HG03139 (cell line): ENCODE data around the gene WFIKKN1.
A peak's percentile ranks its signal among the peaks of the same experiment; 100 is the strongest.

ENCODE experiments used
- ATAC-seq: cut with Tn5 transposase; IDR thresholded peaks from one replicate; pipeline ENCODE4 v1.9.1; 2021; ENCODE audit not compliant: unreplicated experiment

Gene WFIKKN1, protein sequence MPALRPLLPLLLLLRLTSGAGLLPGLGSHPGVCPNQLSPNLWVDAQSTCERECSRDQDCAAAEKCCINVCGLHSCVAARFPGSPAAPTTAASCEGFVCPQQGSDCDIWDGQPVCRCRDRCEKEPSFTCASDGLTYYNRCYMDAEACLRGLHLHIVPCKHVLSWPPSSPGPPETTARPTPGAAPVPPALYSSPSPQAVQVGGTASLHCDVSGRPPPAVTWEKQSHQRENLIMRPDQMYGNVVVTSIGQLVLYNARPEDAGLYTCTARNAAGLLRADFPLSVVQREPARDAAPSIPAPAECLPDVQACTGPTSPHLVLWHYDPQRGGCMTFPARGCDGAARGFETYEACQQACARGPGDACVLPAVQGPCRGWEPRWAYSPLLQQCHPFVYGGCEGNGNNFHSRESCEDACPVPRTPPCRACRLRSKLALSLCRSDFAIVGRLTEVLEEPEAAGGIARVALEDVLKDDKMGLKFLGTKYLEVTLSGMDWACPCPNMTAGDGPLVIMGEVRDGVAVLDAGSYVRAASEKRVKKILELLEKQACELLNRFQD

DNA sequence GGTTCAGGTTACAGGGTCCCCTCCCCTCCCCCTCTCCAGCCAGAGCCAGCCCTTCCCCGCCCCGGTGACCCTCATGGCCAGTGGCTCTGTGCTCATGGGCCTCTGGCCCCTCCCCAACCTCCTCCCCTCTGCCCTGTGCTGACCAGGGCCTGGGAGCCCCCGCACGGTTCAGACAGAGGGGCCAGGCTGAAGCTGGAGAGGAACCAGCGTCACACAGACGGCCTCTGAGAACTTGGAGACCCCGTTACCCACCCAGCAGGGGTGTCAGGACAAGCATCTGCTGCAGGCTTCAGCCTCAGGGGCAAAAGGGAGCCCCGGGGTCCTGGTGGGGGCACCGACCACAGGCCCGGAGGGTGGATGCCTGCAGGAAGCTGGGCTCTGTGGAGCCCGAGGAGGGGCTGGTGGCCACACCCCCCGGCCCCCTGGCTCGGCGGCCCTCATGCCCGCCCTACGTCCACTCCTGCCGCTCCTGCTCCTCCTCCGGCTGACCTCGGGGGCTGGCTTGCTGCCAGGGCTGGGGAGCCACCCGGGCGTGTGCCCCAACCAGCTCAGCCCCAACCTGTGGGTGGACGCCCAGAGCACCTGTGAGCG, at the start of gene WFIKKN1:
Gene WFIKKN1 (plus strand): TSS at position 171 of the 591 bp plus-strand sequence. CDS start 269 bp downstream, at position 440.
- no peak for ATAC-seq

DNA sequence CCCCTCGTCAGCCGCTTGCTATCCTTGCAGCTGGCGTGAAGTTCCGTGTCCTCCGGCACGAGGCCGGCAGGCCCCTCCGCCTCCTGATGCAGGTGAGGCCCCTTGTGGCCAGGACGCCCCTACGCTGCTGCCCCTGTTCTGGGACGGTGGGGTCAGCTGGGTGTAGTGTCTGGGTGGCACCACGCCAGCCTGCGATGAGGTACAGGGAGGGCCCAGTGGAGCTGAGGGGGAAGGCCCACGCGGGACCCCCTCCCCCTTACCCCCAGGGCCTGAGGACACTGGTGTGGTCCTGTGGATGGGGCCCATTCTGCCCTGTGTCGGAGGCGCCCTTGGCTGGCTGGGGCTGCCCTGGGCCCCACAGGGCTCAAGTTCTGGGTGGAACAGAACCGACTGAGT, 48.6 kb upstream of the WFIKKN1 start:
- no peak for ATAC-seq

DNA sequence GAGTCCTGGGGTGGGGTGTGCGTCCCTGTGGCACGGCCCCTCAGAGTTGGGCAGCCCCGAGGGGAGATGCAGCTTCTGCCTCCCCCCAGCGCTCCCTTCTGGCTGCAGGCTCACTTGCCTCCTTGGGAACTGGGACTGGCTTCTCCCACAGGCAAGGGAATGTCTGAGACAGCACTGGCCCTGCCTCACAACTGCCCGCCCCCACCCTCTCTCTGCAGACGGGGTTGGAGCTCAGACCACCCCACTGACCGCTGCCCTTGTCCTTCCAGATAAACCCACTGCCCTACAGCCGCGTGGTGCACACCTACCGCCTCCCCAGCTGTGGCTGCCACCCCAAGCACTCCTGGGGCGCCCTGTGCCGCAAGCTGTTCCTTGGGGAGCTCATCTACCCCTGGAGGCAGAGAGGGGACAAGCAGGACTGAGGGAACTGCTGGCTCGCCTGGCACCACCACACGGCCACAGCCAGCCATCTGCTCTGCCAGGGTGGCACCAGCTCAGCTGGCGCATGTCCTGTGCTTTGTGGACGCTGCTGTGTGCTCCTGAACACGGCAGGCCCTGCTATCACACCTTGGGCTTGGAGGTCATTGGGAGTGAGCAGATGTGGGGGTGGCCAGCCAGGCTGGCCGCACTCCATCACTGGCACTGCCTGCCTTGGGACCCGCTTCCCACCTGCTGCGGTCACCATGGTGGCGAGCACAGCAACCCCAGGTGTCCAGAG, 48.0 kb upstream of the WFIKKN1 start:
- ATAC-seq: no peak

DNA sequence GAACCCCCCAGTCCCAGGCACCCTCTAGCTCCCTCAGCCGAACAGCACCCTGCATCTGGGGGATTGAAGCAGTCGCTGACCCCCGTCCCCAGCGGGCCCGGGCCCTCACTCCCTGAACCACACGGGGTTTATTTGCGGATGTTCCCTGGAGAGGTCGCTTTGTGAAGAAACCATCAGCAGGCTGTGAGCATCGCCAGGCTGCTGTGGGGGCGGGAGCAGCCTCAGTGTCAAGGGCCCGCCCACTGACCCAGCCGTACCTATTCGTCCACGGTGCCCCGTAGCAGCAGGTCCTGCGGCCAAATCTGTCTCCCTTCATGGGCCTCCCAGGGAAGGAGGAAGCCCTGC, 47.3 kb upstream of the WFIKKN1 start:
- no peak for ATAC-seq

DNA sequence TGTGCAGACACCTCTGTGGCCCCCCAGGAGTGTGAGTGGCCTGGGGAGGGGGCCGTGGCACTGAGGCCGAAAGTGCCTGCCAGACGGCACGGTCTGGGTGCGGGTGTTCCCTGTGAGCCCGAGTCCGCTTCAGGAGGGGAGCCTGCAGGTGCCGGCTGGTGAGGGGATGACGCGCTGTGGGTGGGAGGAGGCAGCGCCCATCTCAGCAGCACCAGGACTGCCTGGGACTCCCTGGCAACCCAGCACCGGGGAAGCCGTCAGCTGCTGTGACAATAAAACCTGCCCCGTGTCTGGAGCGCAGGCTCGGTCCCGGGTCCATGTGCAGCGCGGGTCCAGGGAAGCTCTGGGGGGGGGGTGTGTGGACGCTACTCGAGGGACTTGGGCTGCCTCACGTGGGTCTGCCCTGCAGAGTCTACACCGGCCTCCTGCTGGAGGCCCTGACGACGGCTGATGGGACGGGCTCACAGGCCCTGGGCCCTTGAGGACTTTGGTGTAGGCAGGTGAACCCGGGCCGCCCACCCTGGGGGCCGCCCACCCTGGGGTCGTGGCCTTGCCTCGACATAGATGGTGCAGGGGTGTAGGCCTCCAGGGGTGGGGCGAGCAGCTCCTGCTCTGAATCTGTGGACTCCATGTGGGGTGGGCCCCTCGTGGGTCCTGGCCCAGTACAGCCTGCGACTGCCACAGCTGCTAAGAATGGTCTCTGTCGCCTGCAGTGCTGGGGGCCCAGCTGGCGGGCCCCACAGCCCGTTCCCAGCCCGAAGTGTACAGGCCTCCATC, 46.8 kb upstream of the WFIKKN1 start:
- no peak for ATAC-seq

DNA sequence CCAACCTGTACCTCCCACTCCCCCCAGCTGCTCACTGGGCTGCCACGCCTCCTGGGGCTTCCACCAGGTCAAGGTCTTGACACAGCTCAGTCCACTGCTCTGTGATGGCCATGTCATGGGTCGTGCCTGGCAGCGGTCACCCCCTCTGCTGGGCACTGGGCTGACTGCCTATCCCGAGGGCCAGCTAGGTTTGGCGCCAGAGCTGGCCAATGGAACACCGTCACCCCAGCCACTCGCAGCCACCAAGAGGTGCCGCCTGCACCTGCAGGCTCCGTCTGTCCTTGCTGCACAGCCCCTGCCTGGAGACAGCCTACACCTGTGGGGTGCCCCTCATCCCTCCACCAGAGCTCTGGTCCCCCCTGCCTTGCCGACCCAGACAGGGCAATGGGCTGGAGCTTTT, 45.4 kb upstream of the WFIKKN1 start:
- no peak for ATAC-seq

DNA sequence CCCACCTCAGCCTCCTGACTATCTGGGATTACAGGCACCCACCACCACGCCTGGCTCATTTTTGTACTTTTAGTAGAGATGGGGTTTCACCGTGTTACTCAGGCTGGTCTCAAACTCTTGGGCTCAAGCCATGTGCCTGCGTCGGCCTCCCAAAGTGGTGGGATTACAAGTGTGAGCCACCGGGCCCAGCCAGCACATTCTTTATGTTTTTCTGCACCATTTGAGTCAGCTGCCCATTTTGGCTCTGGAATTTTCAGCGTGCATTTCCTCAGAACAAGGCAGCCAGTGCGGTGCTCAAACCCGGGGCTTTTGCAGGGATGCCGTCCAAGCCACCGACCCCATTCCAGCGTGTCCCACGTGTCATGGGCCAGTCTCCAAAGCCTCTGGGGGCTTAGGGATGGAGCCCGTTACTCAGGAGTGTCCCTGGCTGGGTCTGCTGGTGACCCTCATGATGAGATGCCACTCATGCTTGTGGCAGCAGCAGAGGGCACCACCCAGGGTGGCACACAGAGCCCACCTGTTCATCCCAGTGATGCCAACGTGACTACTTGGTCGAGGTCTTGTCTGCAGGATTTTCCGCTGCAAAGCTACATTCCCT, 44.6 kb upstream of the WFIKKN1 start:
- ATAC-seq: no peak

DNA sequence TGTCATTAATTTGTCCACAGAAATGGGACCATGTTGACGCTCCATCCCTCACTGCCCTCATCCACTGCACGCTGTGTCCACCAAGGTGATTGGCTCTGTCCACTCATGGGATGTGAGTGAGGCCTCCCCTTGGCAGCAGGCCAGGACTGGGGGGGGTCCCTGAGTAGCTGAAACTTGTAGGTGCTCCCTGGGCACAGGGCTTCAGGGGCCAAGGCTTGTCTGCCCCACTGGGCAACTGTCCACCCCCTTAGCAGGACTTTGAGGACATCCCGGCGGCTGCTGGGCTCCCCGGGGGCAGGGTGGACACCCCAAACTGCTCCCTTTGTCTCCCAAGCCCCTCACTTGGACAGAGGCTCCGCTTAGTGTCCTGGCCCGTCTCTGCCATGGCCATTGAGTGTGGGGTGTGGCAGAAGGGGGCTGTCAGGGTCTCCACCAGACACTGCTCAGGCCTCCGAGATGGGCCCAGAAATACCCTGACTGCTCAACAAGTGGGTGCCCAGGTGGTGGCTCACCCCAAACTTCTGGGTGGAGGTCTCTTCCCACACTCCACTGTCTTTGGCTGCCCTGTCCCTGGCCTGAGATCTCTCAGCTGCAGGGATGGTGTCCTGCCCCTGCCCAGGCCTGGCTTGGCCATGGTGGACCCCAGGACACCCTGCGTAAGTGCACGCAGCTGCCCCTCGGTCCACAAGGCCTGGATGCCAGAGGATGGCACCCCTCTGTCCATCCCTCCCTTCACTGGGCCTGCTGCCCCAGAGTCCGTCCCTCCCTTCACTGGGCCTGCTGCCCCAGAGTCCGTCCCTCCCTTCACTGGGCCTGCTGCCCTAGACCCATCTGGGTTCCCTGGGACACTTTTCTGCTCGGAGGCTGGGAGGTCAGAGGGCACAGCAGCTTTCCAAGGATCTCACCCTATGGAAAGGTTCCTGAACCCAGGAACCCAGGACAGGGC, 43.9 kb upstream of the WFIKKN1 start:
- no peak for ATAC-seq

DNA sequence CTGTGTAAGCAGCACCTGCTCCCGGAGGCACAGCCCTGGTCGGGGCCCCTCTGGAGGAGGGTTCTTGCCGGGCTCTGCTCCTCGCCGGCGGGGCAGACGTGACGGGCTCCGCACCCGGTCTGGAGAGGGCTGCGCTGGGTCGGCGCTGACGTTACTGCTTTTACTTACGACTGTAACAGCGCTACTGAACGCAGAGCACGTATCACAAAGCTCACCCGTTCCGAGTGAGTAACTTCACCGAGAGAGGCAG, 42.2 kb upstream of the WFIKKN1 start:
- peak; percentile 1 for ATAC-seq

DNA sequence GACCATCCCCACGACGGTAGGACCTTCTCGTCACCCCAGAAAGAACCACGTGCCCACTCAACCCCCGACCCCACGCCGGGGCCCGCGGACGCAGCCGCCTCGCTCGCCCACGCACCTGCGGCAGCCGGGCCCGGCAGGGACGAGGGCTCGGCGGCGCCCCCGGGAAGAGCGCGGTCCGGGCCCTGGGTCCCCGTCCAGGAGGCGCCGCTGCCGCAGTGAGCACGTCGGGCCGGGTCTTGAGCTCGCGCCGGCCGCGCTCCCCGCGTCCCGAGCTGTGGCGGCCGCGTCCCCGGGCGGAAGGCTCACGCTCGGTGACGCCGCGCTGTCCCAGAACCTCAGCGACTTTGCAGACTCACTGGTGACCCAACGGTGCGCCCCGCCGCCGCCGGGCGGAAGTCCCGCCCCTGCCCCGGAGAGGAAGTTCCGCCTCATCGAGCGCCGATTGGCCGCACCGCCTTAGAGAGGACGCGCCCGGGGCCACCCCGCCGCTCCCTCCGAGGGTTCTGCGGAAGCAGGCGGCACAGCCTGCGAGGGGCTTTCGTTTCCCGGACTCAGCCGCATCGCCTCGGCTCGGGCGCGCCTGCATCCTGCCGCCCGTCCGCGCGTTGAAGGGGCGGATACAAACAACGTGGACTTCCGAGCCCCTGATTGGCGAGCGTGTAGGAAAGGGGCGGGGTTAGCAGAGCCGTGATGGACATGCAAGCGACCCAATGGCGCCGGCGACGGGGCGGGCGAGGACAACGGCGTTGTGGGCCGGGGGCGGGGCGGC, 41.7 kb upstream of the WFIKKN1 start:
- peak; percentile 60 for ATAC-seq

DNA sequence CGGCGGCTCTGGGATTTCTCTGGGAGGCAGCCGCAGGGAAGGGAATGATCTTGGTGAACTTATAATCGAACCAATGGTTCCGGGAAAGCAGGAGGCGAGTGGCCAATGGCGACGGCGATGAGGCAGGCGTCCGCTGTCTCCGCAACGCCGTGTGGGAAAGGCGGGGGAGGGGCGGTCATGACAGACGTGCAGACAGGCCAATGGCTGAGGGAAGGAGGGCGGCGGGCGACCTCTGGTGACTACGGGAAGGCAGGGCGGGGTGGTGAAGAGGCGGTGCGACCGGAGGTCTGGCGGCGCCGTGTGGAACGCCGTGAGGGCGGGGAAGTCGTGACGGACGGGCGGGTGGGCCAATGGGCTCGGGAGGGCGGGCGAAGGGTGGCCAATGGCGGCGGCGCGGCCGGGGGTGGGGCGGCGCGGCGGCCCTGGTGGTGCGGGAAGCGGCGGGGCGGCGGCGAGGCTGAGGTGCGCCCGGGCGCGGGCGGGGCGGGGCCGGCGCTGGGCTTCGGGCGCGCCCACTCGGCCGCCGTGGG, 41.1 kb upstream of the WFIKKN1 start, which contains the start of gene RAB40C:
Gene RAB40C (plus strand): TSS at position 409 of the 530 bp plus-strand sequence. CDS start 226 bp downstream, outside the sequence.
- ATAC-seq: peak; percentile 64

DNA sequence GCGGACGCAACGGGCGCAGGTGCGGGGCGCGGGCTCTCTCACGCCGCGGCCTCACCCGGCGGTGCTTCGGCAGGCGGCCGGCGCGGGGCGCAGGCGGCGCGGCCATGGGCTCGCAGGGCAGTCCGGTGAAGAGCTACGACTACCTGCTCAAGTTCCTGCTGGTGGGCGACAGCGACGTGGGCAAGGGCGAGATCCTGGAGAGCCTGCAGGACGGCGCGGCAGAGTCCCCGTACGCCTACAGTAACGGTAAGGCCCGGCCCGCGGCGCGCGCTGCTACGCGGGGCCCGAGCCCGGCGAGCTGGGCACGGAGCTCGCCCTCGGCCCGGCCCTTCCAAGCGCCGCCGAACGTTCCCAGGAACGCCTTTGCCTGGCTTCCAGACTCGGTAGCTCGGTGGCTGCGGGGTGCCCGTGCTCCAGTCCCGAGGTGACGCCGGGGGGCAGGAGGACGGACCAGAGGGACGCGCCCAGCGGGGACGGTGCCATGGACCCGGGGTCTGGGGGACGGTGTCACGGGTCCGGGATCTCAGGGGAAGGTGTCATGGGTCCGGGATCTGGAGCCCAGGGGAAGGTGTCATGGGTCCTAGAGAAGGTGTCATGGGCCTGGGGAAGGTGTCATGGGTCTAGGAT, 40.5 kb upstream of the WFIKKN1 start:
- ATAC-seq: no peak

DNA sequence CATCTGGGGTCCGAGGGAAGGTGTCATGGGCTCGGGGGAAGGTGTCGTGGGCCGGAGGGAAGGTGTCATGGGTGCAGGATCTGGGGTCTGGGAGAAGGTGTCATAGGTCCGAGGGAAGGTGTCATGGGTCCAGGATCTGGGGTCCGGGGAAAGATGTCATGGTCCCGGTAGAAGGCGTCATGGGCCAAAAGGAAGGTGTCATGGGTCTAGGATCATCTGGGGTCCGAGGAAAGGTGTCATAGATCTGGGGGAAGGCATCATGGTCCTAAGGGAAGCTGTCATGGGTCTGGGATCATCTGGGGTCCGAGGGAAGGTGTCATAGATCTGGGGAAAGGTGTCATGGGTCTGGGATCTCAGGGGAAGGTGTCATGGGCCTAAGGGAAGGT, 40.0 kb upstream of the WFIKKN1 start:
- ATAC-seq: no peak

DNA sequence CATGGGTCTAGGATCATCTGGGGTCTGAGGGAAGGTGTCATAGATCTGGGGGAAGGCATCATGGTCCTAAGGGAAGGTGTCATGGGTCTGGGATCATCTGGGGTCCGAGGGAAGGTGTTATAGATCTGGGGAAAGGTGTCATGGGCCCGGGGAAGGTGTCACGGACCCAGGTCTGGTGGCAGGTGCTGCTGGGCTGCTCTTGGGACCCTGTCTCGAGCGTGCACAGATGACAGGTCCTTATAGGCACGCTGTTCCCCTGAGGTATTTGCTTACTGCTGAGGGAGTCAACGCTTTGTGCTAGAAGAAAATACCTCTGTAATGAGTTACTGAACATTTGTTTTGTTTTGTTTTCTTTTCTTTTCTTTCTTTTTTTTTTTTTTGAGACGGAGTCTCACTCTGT, 39.6 kb upstream of the WFIKKN1 start:
- no peak for ATAC-seq

DNA sequence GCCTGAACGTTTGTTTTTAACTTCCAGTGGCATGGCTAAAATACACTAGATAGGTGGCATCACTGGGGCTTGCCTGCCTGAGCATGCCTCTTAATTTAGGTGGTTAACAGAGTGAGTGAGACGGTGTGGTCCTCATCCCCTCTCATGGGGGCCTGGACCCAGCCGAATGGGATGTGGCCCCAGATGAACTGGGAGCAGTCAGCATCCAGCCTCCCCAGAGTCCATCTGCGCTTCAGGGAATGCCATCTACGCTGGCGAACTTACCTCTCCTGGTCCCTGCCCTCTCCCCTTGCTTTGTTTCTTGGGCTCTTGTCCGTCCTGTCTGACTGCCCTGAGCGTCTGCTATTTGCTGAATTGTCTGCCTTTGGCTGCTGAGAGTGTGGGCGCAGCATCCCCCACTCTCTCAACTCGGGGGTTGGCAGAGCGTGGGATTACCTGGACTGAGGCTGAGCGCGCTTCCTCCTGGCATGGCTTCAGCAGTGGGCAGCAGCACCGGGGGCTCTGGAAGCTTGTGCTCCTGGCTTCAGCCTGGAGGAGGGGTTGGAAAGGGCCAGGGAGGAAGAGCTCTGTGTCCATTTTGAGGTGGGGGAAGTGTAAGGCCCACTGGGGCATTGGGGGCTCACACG, 38.8 kb upstream of the WFIKKN1 start:
- ATAC-seq: no peak

DNA sequence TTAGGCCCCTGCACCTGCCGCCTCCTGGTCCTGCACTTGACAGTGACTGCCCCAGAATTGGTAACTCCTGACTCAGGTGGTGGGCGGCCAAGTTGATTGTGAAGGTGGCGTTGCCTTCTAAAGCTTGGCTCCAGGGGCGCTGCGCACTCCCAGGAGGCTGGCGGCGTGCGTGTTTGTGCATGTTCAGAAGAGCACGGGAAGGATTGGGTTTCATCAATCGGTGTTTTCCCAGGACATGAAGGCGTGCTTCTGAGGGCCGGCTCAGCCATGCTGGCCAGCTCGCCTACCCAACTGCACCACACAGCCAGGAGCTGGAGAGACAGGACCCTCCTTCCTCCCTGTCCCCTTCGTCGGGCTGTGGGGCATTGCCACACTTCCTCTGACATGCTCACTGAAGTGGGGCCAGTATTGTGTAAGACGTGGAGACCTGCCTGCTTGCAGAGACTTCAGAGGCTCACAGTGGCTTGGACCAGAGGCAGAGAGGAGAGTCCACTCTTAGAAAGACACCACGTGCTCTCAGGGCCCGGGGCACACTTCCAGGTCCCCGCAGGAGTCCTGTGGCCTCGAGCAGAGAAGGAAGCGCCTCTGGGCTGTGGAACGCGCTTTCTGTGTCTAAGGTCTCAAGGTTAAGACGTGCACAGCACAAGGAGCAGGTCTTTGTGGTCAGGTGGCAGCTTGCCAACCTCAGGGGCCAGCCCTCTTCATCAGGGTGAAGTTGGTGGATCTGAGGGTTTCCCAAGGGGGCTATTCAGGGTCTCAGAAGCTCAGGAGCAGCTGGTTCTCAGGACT, 38.1 kb upstream of the WFIKKN1 start:
- ATAC-seq: no peak

DNA sequence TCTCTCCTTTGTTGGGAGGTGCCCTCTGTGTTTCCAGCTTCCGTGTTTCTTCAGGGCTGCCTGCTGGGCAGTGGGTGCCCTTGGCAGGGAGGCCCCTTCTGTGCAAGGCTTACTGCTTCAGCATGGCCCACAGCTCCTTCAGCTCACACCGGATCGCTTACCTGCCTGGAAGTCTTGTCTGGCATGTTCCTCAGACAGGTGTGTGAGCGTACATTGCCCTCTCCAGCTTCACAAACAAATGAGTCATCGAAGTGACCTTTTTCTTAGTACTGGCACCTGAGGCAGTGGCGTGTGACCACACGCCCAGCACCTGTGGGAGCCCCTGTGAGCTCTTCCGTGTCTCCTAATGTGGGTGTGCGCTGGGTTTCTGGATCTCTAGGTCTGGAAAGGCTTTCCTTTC, 37.4 kb upstream of the WFIKKN1 start:
- ATAC-seq: no peak
